Lung (tissue), 12 donors: ENCODE data around the gene PTCSC3. TPM values are rescaled to one million over a fixed set of nuclear protein-coding genes. Genes with fewer than 3 reads are reported as not detected.

Experiments
- ATAC-seq: fragments of 200-7000 bp; cut with Tn5 transposase; one replicate; pipeline ENCODE4 v1.9.1; 2020; ENCODE audit warnings: moderate number of reproducible peaks; ENCODE audit not compliant: insufficient read depth, low FRiP score
- DNase-seq, 3 donors: peaks; one replicate each; pipeline ENCODE4 v3.0.0-alpha.2; 2013 to 2017
- H3K27ac ChIP-seq, 2 donors: one replicate each; pipeline ENCODE4 v1.5.1; 2013; ENCODE audit warnings: mild to moderate bottlenecking in 2 of 2, moderate library complexity in 2 of 2, control low read depth in 1 of 2, inconsistent platforms in 1 of 2, low read depth in 1 of 2, low read length in 1 of 2
- H3K27me3 ChIP-seq, 3 donors: one replicate each; pipeline ENCODE4 v1.5.1; 2013; ENCODE audit warnings: low read length in 2 of 3; ENCODE audit not compliant: control insufficient read depth in 3 of 3, insufficient read depth in 3 of 3
- H3K36me3 ChIP-seq, 4 donors: one replicate each; pipeline ENCODE4 v1.5.1; 2013; ENCODE audit warnings: low read length in 4 of 4, mild to moderate bottlenecking in 1 of 4, moderate library complexity in 1 of 4; ENCODE audit not compliant: control insufficient read depth in 4 of 4, insufficient read depth in 4 of 4
- H3K4me1 ChIP-seq, 5 donors: one replicate each; pipeline ENCODE4 v1.5.1; 2013; ENCODE audit warnings: low read length in 5 of 5, mild to moderate bottlenecking in 2 of 5, moderate library complexity in 1 of 5; ENCODE audit not compliant: control insufficient read depth in 5 of 5, insufficient read depth in 5 of 5
- H3K4me3 ChIP-seq: one replicate; pipeline ENCODE4 v1.5.1; 2013; ENCODE audit warnings: mild to moderate bottlenecking, control low read depth, moderate library complexity
- H3K9ac ChIP-seq, 2 donors: one replicate each; pipeline ENCODE4 v1.5.1; 2013; ENCODE audit warnings: low read length in 2 of 2, control low read depth in 1 of 2; ENCODE audit not compliant: insufficient read depth in 1 of 2
- H3K9me3 ChIP-seq, 4 donors: one replicate each; pipeline ENCODE4 v1.5.1; 2013; ENCODE audit warnings: low read length in 3 of 4, mild to moderate bottlenecking in 1 of 4, moderate library complexity in 1 of 4; ENCODE audit not compliant: control insufficient read depth in 4 of 4, insufficient read depth in 3 of 4
- WGBS, 2 donors: extraction: QIAGEN DNeasy Blood & Tissue Kit; methylation state at CpG; one replicate each; pipeline ENCODE4 v1.1.7; 2013; 5-methylcytosine and 5-hydroxymethylcytosine counted together
- polyA plus RNA-seq, 2 donors: library from polyadenylated mRNA; stranded (reverse); fragments of 200-250 nt; gene quantifications; one replicate each; pipeline ENCODE4 v1.2.1, GENCODE V29; 2013
- total RNA-seq, 2 donors: library from RNA; depleted of rRNA in 1 of 2; stranded (reverse); fragments of >200 nt in 1 of 2; gene quantifications; one replicate each; pipeline ENCODE4 v1.2.1, GENCODE V29; 2014 to 2021
- TF ChIP-seq, protein P1 (sequence below): IDR thresholded peaks from 2 replicates; pipeline ENCODE4 v1.5.1; 2012; ENCODE audit warnings: mild to moderate bottlenecking; ENCODE audit errors: control extremely low read depth, extremely low read depth
- donor health status: control.
- donor health status: control.
- donor health status: Bipolar disorder and iron deficiency.
- donor health status: healthy.
- donor health status: DM: yes; HTN: yes; CAD: no.

PTCSC3 gene
- total and polyA plus RNA-seq, 4 donors = 0.60 to 2.3 (median 0.82) TPM

DNA sequence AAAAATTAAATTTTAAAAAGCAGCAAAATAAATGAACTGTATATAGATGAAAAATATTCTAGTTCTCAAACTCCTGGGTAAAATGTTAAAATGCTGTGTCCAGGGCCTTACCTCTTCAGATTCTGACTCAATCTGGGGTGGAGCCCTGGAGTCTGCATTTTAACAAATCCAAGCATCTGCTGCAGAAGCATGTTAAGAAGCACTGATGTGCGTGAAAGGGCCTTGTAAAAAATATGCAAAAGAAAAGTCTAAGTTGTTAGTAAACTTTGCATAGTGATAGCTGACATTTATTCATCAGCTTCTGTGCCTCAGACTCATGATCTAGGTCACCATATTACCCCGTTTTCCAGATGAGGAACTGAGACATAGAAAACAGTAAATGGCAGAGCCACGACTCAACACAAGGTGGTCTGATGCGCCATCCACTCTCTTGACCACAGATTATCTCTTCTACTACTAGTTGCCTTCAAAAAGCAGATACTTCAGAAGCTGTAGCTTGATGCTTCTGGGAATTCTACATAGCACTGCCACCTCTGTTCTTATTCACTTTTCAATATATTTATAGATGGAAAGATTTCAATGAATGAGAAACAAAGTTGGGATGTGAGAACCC lies 28.0 kb upstream of the PTCSC3 start:
- H3K36me3 ChIP-seq = no peaks in the 10 kb centered on the region
- no peaks in the 10 kb centered on the region for H3K27me3 ChIP-seq
- TF ChIP-seq, protein P1, sequence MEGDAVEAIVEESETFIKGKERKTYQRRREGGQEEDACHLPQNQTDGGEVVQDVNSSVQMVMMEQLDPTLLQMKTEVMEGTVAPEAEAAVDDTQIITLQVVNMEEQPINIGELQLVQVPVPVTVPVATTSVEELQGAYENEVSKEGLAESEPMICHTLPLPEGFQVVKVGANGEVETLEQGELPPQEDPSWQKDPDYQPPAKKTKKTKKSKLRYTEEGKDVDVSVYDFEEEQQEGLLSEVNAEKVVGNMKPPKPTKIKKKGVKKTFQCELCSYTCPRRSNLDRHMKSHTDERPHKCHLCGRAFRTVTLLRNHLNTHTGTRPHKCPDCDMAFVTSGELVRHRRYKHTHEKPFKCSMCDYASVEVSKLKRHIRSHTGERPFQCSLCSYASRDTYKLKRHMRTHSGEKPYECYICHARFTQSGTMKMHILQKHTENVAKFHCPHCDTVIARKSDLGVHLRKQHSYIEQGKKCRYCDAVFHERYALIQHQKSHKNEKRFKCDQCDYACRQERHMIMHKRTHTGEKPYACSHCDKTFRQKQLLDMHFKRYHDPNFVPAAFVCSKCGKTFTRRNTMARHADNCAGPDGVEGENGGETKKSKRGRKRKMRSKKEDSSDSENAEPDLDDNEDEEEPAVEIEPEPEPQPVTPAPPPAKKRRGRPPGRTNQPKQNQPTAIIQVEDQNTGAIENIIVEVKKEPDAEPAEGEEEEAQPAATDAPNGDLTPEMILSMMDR = no peak
- no peak overlapping the region for H3K9ac ChIP-seq
- 87 to 91% methylated on average over 4 of the region's 4 CpGs for WGBS, 2 donors
- no peak overlapping the region for H3K4me3 ChIP-seq
- H3K4me1 ChIP-seq = peaks cover 0 to under 1% (median 0%) of the 10 kb centered on the region in 5 donors
- peaks cover 0 to 3% (median 0%) of the 10 kb centered on the region in 4 donors for H3K9me3 ChIP-seq
- ATAC-seq (no peak), DNase-seq (no peak)
- no peak overlapping the region for H3K27ac ChIP-seq

DNA sequence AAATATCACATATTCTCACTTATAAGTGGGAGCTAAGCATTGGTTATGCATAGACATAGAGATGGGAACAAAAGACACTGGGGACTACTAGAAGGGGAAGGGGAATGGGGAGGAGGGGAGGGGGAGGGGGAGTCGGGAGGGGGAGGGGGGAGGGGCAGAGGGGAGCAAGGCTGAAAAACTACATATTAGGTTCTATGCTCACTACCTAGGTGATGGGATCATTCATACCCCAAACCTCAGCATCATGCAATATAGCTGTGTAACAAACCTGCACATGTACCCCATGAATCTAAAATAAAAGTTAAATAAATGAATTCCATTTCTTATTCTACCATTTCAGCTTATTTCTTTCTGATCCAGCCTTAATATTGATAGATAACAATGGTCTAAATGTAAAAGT lies 21.9 kb upstream of the PTCSC3 start:
- H3K4me3 ChIP-seq = no peak overlapping the region
- no peak overlapping the region for H3K9ac ChIP-seq
- H3K9me3 ChIP-seq = no peaks in the 10 kb centered on the region
- 0% methylated on average over 1 of the region's 1 CpG; no CpG with 5 or more reads in 1 of the 2 donors for WGBS, 2 donors
- DNase-seq (no peak), ATAC-seq (no peak)
- no peaks in the 10 kb centered on the region for H3K36me3 ChIP-seq
- H3K27me3 ChIP-seq = no peaks in the 10 kb centered on the region
- no peaks in the 10 kb centered on the region for H3K4me1 ChIP-seq
- TF ChIP-seq, protein P1 = no peak
- H3K27ac ChIP-seq = no peak overlapping the region

DNA sequence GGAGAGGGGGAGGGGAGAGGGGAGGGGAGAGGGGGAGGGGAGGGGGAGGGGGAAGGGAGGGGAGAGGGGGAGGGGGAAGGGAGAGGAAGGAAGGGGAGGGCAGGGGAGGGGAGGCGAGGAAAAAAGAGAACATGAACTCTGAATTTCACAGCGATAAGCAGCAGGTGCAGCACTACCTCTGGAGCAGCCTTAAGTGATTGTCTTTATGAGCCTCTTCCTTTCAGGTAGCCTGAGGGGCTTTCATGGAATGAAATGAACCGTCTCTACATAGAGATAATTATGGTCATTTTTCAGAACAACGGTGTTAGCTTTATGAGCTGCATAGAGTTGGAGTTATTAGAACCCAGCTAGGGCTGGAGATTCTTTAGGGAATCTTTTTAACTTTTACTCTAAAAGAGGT lies 18.1 kb upstream of the PTCSC3 start:
- WGBS, 2 donors = 76 to 83% methylated on average over 4 of the region's 4 CpGs

More for the DNA sequence above, 18.1 kb upstream of the PTCSC3 start:
- Histone ChIP-seq H3K27me3 (no peaks in the 10 kb centered on the region), H3K4me1 (no peaks in the 10 kb centered on the region), H3K27ac (no peak overlapping the region), H3K9me3 (no peaks in the 10 kb centered on the region), H3K4me3 (no peak overlapping the region), H3K36me3 (no peaks in the 10 kb centered on the region), H3K9ac (no peak overlapping the region)
- ATAC-seq (no peak), DNase-seq (no peak)
- TF ChIP-seq, protein P1 = no peak
